ENCODE results near the gene MAD1L1. TPM values are rescaled to one million over a fixed set of nuclear protein-coding genes. Genes with fewer than 3 reads are reported as not detected.
A peak's percentile ranks its signal among the peaks of the same experiment; 100 is the strongest.

MAD1L1 gene
- total RNA-seq, 1 experiment from 2014 or later, result 184 TPM

- DNase-seq (ENCODE audit: low read depth), result no peak
These were observed 126.8 kb downstream of the MAD1L1 start for GRCh38 chr7:2105917-2106316.

GRCh38 chr7:2105280-2105679, 127.5 kb downstream of the MAD1L1 start:
- DNase-seq (ENCODE audit: low read depth), result no peak

GRCh38 chr7:2104716-2105115, 128.0 kb downstream of the MAD1L1 start:
- no peak for DNase-seq (ENCODE audit: low read depth)

- DNase-seq (ENCODE audit: low read depth), result no peak
These were observed 128.5 kb downstream of the MAD1L1 start for GRCh38 chr7:2104107-2104710.

- no peak for DNase-seq (ENCODE audit: low read depth)
These were observed 129.5 kb downstream of the MAD1L1 start for GRCh38 chr7:2103071-2103898.

GRCh38 chr7:2102375-2102723, 130.4 kb downstream of the MAD1L1 start:
- no peak for DNase-seq (ENCODE audit: low read depth)

DNA sequence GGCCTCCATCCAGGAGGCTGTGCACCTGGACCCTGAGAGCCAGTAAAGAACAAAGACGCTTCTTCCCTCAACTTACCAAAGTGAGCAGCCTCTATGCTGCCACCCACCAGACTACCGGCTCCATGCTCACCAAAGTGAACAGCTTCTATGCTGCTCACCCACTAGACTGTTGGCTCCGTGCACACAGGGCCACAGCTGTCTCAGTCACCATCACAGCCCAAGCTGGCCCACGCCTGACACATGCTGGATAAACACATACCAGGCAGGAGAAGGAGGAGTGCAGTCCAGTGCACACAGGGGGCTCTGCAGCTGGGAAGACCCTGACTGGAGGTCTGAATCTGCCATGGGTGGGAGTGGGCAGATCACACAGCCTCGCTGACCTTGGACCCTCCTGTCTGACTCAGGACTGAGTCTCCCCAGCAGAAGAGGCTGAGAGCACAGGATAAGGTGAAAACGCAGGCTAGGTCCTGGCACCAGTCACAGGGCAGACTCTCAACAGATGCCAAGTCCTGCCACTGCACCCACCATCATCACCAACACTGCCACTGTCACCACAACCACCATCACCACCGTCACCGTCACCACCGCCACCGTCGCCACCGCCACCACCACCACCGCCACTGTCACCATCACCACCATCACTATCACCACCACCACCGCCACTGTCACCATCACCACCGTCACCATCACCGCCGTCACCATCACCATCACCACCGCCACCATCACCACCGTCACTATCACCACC, 130.9 kb downstream of the MAD1L1 start:
- no peak for DNase-seq (ENCODE audit: low read depth)

DNA sequence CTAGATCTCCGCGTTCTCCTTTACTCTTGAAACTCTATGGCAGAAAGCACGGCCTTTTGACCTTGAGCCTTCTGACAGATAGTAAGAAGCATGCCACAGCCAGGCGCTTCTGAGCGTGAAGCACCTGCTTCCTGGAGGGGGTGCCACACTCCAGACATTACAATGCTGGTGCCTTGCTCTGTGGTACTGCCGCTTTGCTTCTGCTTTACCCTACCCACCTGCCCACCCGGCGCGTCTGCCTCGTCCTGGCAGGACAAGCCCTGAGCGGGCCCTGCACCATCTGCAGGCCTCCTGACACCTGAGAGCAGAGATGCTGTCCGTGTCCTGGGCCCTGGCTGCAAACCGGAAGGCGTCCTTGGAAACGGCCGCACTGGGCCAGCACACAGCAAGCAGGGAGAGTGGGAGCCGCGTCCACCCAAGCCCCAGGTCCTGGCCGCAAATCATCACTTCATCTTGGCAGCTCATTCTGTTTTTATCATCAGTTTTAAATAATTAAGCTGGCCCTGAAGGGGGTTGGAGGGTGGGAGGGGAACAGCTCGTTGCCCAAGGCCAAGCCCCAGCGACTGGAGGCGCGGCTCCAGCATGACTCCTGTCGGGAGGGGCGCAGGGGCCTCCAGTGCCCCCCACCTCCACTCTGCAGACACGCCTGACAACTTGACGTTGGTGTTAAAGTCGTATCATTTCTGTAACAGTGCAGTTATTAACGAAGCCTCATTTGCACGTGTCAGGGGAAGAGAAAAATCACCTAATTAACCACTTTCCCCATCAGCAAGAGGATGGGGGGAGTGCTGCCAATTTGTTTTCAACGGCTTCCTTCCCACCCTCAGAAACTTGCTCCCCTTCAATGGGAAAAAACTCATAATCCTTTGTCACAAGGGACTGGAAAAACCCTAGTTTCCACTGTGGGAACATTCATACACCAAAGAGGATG, 132.2 kb downstream of the MAD1L1 start:
- DNase-seq (ENCODE audit: low read depth), result no peak

GRCh38 chr7:2099048-2099957, 133.4 kb downstream of the MAD1L1 start:
- DNase-seq (ENCODE audit: low read depth), result peak; percentile 19

DNA sequence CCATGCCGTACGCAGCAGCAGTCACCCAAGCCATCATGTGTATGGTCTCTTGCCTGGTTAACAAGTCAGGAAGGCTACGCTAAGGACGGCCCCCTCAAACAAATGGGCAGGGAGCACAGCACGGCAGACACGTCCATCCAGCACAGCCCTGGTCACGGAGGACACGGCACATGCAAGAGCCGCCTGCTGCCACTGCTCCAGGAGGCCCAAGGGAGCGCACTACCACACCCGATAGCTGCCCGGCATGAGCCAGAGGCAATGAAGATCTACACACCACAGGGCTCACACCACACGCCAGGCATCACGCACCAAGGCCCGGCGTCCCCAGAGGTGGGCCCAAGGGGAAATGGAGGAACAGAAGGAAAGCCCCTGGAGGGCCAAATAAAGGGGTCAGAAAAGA, 134.2 kb downstream of the MAD1L1 start:
- DNase-seq (ENCODE audit: low read depth), result no peak

GRCh38 chr7:2098056-2098455, 134.7 kb downstream of the MAD1L1 start:
- DNase-seq (ENCODE audit: low read depth), result no peak

- DNase-seq (ENCODE audit: low read depth), result no peak
These were observed 135.3 kb downstream of the MAD1L1 start for GRCh38 chr7:2097492-2097891.

GRCh38 chr7:2096692-2097387, 135.9 kb downstream of the MAD1L1 start:
- DNase-seq (ENCODE audit: low read depth), result no peak

- DNase-seq (ENCODE audit: low read depth), result no peak
These were observed 137.3 kb downstream of the MAD1L1 start for GRCh38 chr7:2095436-2095835.

GRCh38 chr7:2094454-2095045, 138.2 kb downstream of the MAD1L1 start:
- DNase-seq (ENCODE audit: low read depth), result no peak

- no peak for DNase-seq (ENCODE audit: low read depth)
These were observed 138.9 kb downstream of the MAD1L1 start for GRCh38 chr7:2093843-2094220.

DNA sequence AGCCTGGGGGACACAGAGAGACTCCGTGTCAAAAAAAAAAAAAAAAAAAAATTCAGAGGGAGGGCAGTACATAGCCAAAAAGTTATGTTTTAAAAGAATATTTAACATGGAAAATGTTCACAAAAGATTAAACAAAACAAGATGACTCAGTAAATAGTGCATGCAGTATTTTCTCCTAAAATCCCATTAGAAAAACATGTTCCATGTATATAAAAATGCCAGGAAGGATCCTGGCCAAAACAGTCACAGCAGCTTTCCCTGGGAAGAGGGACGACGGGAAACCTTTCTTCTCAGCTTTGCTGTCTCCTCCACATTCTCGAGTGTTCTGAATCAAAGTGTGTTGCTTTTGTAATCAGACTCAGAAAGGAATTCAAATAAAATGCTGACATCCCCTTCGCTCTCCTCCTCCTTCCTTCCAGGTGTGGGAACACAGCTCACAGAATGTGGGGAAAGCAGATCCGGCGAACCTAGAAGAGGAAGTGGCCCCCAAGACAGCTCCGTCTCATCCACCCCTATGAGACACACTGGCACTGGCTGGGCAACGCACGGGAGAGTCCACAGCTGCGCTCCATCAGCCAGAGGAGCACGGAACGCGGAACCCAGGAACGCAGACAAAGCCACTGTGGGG, 139.4 kb downstream of the MAD1L1 start:
- DNase-seq (ENCODE audit: low read depth), result no peak

- DNase-seq (ENCODE audit: low read depth), result no peak
These were observed 140.5 kb downstream of the MAD1L1 start for GRCh38 chr7:2092279-2092678.

Measured in HT1080 (cell line).